Prostate gland (tissue), 2 donors: ENCODE data around the gene FOXL1.

Experiments
- CTCF ChIP-seq, 4 experiments: fragments of 200-600 bp in 2 of 4; fragments of 450-650 bp in 2 of 4; sonication (generic) in 2 of 4; IDR thresholded peaks; 1 replicate in 3 of 4; 2 replicates in 1 of 4; pipeline ENCODE4 v1.5.1; 2016 to 2019; ENCODE audit warnings: antibody characterized with exemption in 4 of 4, mild to moderate bottlenecking in 2 of 4, moderate library complexity in 2 of 4
- POLR2A ChIP-seq: fragments of 450-650 bp; IDR thresholded peaks from one replicate; pipeline ENCODE4 v1.6.1; 2016; ENCODE audit warnings: antibody characterized with exemption, mild to moderate bottlenecking
- POLR2AphosphoS5 ChIP-seq: sonication (generic); formaldehyde crosslinking; IDR thresholded peaks from one replicate; pipeline ENCODE4 v1.6.1; 2017; ENCODE audit warnings: antibody characterized with exemption

- TF ChIP-seq CTCF (IDR thresholded peaks at IDR 0.05) (no peak), POLR2A (no peak), POLR2AphosphoS5 (no peak)
Measured at GRCh38 chr16:86536621-86537020, 41.7 kb upstream of the FOXL1 start.
